Liver (tissue), 9 donors: ENCODE measurements around the gene BMP10. TPM values are rescaled to one million over a fixed set of nuclear protein-coding genes. Genes with fewer than 3 reads are reported as not detected.

Source experiments
- DNase-seq: peaks from one replicate; pipeline ENCODE4 v3.0.0-alpha.2; 2017; ENCODE audit warnings: low spot score
- H3K27ac ChIP-seq, 2 donors: one replicate each; pipeline ENCODE4 v1.7.0; 2013; ENCODE audit warnings: inconsistent platforms in 2 of 2, low read length in 2 of 2, control low read depth in 1 of 2, low read depth in 1 of 2, mild to moderate bottlenecking in 1 of 2
- H3K27me3 ChIP-seq, 4 donors: one replicate each; pipeline versions ENCODE4 v1.6.1 to v1.7.0; 2013; ENCODE audit warnings: low read length in 3 of 4, inconsistent platforms in 1 of 4, mild to moderate bottlenecking in 1 of 4, moderate library complexity in 1 of 4; ENCODE audit not compliant: control insufficient read depth in 4 of 4, insufficient read depth in 4 of 4
- H3K36me3 ChIP-seq, 4 donors: one replicate each; pipeline versions ENCODE4 v1.6.1 to v1.7.0; 2013; ENCODE audit warnings: low read length in 3 of 4, mild to moderate bottlenecking in 3 of 4, low read depth in 1 of 4, moderate library complexity in 1 of 4; ENCODE audit not compliant: control insufficient read depth in 4 of 4, insufficient read depth in 3 of 4
- H3K4me1 ChIP-seq, 4 donors: one replicate each; pipeline versions ENCODE4 v1.6.1 to v1.7.0; 2013; ENCODE audit warnings: low read length in 3 of 4, mild to moderate bottlenecking in 3 of 4, moderate library complexity in 1 of 4; ENCODE audit not compliant: control insufficient read depth in 4 of 4, insufficient read depth in 4 of 4
- H3K4me3 ChIP-seq, 3 donors: one replicate each; pipeline versions ENCODE4 v1.6.1 to v1.7.0; 2013; ENCODE audit warnings: low read length in 3 of 3, control low read depth in 1 of 3, low read depth in 1 of 3, mild to moderate bottlenecking in 1 of 3
- H3K9ac ChIP-seq, 2 donors: one replicate each; pipeline ENCODE4 v1.7.0; 2013; ENCODE audit warnings: low read length in 2 of 2, mild to moderate bottlenecking in 2 of 2, moderate library complexity in 2 of 2, control low read depth in 1 of 2, low read depth in 1 of 2
- H3K9me3 ChIP-seq, 4 donors: one replicate each; pipeline versions ENCODE4 v1.6.1 to v1.7.0; 2013; ENCODE audit warnings: low read length in 3 of 4; ENCODE audit not compliant: control insufficient read depth in 4 of 4
- CTCF ChIP-seq: fragments of 150-350 bp; IDR thresholded peaks from 2 replicates; pipeline ENCODE4 v1.5.1; 2017; ENCODE audit warnings: improper control_type of control experiment, low read depth, low read length; ENCODE audit not compliant: missing input control
- EGR1 ChIP-seq, 2 donors: IDR thresholded peaks; 2 replicates each; pipeline ENCODE4 v1.6.1; 2016 to 2018; ENCODE audit warnings: antibody characterized with exemption in 2 of 2, low read depth in 2 of 2
- FOXA1 ChIP-seq: IDR thresholded peaks from 2 replicates; pipeline ENCODE4 v1.6.1; 2016; ENCODE audit warnings: antibody characterized with exemption
- FOXA2 ChIP-seq: IDR thresholded peaks from 2 replicates; pipeline ENCODE4 v1.6.1; 2016; ENCODE audit warnings: antibody characterized with exemption
- GABPA ChIP-seq, 2 donors: IDR thresholded peaks in 1 of 2; conservative IDR thresholded peaks in 1 of 2; 2 replicates each; pipeline ENCODE4 v1.6.1; 2016; ENCODE audit warnings: antibody characterized with exemption in 2 of 2, mild to moderate bottlenecking in 1 of 2, moderate library complexity in 1 of 2
- HNF4A ChIP-seq, 2 donors: conservative IDR thresholded peaks; 2 replicates each; pipeline ENCODE4 v1.6.1; 2016; ENCODE audit warnings: antibody characterized with exemption in 2 of 2, mild to moderate bottlenecking in 2 of 2
- HNF4G ChIP-seq: IDR thresholded peaks from 2 replicates; pipeline ENCODE4 v1.6.1; 2016; ENCODE audit warnings: antibody characterized with exemption
- JUND ChIP-seq, 2 donors: IDR thresholded peaks; 2 replicates each; pipeline ENCODE4 v1.6.1; 2016; ENCODE audit warnings: antibody characterized with exemption in 2 of 2
- MAX ChIP-seq: IDR thresholded peaks from 2 replicates; pipeline ENCODE4 v1.6.1; 2016; ENCODE audit warnings: antibody characterized with exemption
- NR2F2 ChIP-seq: IDR thresholded peaks from 2 replicates; pipeline ENCODE4 v1.6.1; 2016; ENCODE audit warnings: antibody characterized with exemption
- RAD21 ChIP-seq, 2 donors: IDR thresholded peaks; 2 replicates each; pipeline ENCODE4 v1.6.1; 2016; ENCODE audit warnings: antibody characterized with exemption in 2 of 2, mild to moderate bottlenecking in 2 of 2
- RXRA ChIP-seq, 2 donors: IDR thresholded peaks; 2 replicates each; pipeline ENCODE4 v1.6.1; 2017 to 2018; ENCODE audit warnings: antibody characterized with exemption in 2 of 2, mild to moderate bottlenecking in 1 of 2
- SP1 ChIP-seq: IDR thresholded peaks from 2 replicates; pipeline ENCODE4 v1.6.1; 2018; ENCODE audit warnings: antibody characterized with exemption, mild to moderate bottlenecking
- TAF1 ChIP-seq: conservative IDR thresholded peaks from 2 replicates; pipeline ENCODE4 v1.6.1; 2016; ENCODE audit warnings: antibody characterized with exemption, mild to moderate bottlenecking
- YY1 ChIP-seq: IDR thresholded peaks from 2 replicates; pipeline ENCODE4 v1.6.1; 2016; ENCODE audit warnings: antibody characterized with exemption, mild to moderate bottlenecking
- ZBTB33 ChIP-seq: IDR thresholded peaks from 2 replicates; pipeline ENCODE4 v1.6.1; 2016; ENCODE audit warnings: antibody characterized with exemption
- WGBS: extraction: QIAGEN DNeasy Blood & Tissue Kit; methylation state at CpG from one replicate; pipeline ENCODE4 v1.1.7; 2013; 5-methylcytosine and 5-hydroxymethylcytosine counted together
- polyA plus RNA-seq, 2 donors: library from polyadenylated mRNA; stranded (reverse) in 1 of 2; unstranded in 1 of 2; fragments of 200-250 nt in 1 of 2; fragments of >200 nt in 1 of 2; fragmentation: Nextera tagmentation in 1 of 2; extraction: Ambion mirVana in 1 of 2; gene quantifications; one replicate each; pipeline versions ENCODE4 v1.2.1 to v1.2.3, GENCODE V29; 2013 to 2015
- total RNA-seq, 2 donors: library from RNA; depleted of rRNA; stranded (reverse); fragments of >200 nt; gene quantifications; one replicate each; pipeline ENCODE4 v1.2.3, GENCODE V29; 2014
- TF ChIP-seq, protein P1 (sequence below): IDR thresholded peaks from 2 replicates; pipeline ENCODE4 v1.6.1; 2016; ENCODE audit warnings: antibody characterized with exemption
- TF ChIP-seq, protein P2 (sequence below): IDR thresholded peaks from 2 replicates; pipeline ENCODE4 v1.6.1; 2016; ENCODE audit warnings: antibody characterized with exemption, mild to moderate bottlenecking
- donor health status: healthy.
- donor health status: healthy.
- donor health status: healthy.
- donor health status: healthy.
- donor health status: healthy.

Gene BMP10
- total and polyA plus RNA-seq, 4 donors, result 0.39 to 10.0 (median 8.7) TPM

- H3K4me1 ChIP-seq, result peaks cover 0 to 2% (median 0%) of the 10 kb centered on the region in 4 donors
- no peak overlapping the region for H3K9ac ChIP-seq
- WGBS, result 94% methylated on average over 10 of the region's 10 CpGs
- no peak overlapping the region for H3K4me3 ChIP-seq
- H3K9me3 ChIP-seq, result no peaks in the 10 kb centered on the region
- no peaks in the 10 kb centered on the region for H3K36me3 ChIP-seq
- H3K27ac ChIP-seq, result no peak overlapping the region
- no peak for DNase-seq
- no peaks in the 10 kb centered on the region for H3K27me3 ChIP-seq
- no peak for TF ChIP-seq JUND (IDR thresholded peaks at IDR 0.05)
- TF ChIP-seq ZBTB33, result no peak
- no peak for TF ChIP-seq FOXA1
Measured at GRCh38 chr2:68885074-68885810, 14.0 kb upstream of the BMP10 start.

DNA sequence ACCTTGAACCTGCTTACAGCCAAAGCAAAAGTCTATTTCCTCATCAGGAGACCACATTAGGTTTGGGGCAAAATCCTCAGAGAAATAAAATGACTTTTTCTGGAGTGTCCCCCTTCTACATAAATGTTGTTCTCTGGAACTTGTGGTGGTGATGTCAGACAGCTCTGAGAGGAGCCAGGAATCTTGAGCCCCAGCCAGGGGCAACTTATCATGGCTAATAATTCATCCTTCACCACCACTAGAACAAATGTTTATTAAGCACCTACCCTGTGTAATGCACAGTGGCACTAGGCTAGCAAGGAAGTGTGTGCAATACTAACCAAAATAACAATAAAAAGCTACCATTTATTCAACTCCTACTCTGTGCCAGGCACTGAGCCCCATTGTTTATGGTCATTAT lies 9.0 kb upstream of the BMP10 start:
- no peak for DNase-seq
- TF ChIP-seq FOXA2, result no peak
- no peak for TF ChIP-seq YY1
- TF ChIP-seq, protein P1, sequence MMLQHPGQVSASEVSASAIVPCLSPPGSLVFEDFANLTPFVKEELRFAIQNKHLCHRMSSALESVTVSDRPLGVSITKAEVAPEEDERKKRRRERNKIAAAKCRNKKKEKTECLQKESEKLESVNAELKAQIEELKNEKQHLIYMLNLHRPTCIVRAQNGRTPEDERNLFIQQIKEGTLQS, result no peak
- no peak for TF ChIP-seq RAD21 (IDR thresholded peaks at IDR 0.05)
- no peak for TF ChIP-seq NR2F2
- TF ChIP-seq MAX, result no peak
- TF ChIP-seq, protein P2, sequence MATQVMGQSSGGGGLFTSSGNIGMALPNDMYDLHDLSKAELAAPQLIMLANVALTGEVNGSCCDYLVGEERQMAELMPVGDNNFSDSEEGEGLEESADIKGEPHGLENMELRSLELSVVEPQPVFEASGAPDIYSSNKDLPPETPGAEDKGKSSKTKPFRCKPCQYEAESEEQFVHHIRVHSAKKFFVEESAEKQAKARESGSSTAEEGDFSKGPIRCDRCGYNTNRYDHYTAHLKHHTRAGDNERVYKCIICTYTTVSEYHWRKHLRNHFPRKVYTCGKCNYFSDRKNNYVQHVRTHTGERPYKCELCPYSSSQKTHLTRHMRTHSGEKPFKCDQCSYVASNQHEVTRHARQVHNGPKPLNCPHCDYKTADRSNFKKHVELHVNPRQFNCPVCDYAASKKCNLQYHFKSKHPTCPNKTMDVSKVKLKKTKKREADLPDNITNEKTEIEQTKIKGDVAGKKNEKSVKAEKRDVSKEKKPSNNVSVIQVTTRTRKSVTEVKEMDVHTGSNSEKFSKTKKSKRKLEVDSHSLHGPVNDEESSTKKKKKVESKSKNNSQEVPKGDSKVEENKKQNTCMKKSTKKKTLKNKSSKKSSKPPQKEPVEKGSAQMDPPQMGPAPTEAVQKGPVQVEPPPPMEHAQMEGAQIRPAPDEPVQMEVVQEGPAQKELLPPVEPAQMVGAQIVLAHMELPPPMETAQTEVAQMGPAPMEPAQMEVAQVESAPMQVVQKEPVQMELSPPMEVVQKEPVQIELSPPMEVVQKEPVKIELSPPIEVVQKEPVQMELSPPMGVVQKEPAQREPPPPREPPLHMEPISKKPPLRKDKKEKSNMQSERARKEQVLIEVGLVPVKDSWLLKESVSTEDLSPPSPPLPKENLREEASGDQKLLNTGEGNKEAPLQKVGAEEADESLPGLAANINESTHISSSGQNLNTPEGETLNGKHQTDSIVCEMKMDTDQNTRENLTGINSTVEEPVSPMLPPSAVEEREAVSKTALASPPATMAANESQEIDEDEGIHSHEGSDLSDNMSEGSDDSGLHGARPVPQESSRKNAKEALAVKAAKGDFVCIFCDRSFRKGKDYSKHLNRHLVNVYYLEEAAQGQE, result no peak
- no peak for TF ChIP-seq CTCF
- no peak for TF ChIP-seq TAF1
- TF ChIP-seq EGR1 (IDR thresholded peaks at IDR 0.05; ENCODE audit: low read depth in 2 of 2), result no peak
- TF ChIP-seq FOXA1, result no peak
- no peak for TF ChIP-seq GABPA (IDR thresholded peaks at IDR 0.05 in 1 of 2, conservative IDR thresholded peaks at IDR 0.05 in 1 of 2)
- TF ChIP-seq HNF4G, result no peak
- no peak for TF ChIP-seq ZBTB33
- TF ChIP-seq RXRA (IDR thresholded peaks at IDR 0.05), result no peak
- no peak for TF ChIP-seq SP1
- no peak for TF ChIP-seq HNF4A (conservative IDR thresholded peaks at IDR 0.05)
- no peak for TF ChIP-seq JUND (IDR thresholded peaks at IDR 0.05)

More for the DNA sequence above, 9.0 kb upstream of the BMP10 start:
- Histone ChIP-seq H3K9ac (no peak overlapping the region), H3K36me3 (no peaks in the 10 kb centered on the region), H3K4me1 (no peaks in the 10 kb centered on the region), H3K27me3 (no peaks in the 10 kb centered on the region), H3K4me3 (no peak overlapping the region), H3K27ac (no peak overlapping the region), H3K9me3 (no peaks in the 10 kb centered on the region)
